Activated CD4-positive, alpha-beta T cell treated with anti-CD3 and anti-CD28 coated beads, Interleukin-2, Interleukin-6, amounts not matched to agents 100 ng/mL and 50 ng/mL, durations not matched to agents 16 hours and 8 hours (primary cell): ENCODE data around the gene PLSCR4.

Experiments used
- DNase-seq: peaks from one replicate; pipeline ENCODE4 v3.0.0-alpha.2; 2020

The PLSCR4 gene

DNA sequence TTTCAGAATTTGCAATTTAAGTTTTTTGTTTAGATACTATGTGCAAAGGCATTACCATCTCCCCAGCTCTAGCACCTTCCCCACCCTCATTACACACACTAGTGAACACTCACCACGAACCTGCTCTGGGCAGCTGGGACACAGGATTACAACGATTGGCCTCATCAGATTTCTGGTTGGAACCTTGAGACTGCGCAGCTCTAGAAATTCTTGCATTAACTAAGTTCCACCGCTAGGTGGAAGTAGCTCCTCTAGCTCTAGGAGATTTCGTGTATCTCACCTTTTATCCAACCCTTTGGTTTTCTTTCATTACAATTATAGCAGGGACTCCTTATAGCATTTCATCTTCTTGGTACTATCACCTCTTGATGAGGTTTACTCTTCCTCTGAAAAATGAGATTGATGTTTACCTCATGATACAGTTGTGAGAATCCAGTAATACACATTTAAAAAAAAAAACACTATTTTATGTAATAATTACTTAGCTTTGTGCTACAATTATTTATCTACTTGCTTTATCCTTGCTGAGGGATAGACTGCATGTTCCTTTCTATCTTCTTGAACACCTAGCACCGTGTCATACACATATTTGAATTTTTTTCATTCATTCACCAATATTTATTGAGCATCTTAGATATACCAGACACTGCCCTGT, 61.3 kb downstream of the PLSCR4 start:
- peak; percentile 50 for DNase-seq

DNA sequence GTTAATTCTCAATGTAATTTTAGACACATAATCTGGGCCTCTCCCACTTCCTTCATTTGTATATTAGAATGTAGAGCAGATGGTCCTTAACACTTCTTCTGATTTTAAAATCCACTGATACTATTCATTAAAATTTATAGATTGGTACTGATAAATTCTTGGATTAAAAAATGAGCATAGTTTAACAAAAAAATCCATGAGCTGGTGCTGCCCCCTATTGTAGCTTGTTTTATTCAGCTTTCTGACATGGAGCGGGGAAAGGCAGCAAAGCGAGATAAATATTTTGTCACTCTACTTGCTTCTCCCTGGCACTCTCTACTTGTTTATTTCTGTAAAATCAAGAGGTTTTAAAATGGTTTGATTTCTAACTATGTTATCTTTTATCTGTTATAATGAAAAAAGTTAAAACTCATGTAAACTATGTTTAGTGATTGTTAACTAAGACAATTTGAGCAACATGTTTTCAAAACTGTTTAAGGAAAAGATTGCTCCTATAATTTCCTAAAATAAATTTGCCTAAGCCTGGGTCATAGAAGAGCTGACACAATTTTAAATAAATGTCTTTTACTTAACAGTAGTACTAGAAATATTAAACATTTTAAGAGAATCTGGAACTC, 63.5 kb downstream of the PLSCR4 start:
- DNase-seq, result no peak

DNA sequence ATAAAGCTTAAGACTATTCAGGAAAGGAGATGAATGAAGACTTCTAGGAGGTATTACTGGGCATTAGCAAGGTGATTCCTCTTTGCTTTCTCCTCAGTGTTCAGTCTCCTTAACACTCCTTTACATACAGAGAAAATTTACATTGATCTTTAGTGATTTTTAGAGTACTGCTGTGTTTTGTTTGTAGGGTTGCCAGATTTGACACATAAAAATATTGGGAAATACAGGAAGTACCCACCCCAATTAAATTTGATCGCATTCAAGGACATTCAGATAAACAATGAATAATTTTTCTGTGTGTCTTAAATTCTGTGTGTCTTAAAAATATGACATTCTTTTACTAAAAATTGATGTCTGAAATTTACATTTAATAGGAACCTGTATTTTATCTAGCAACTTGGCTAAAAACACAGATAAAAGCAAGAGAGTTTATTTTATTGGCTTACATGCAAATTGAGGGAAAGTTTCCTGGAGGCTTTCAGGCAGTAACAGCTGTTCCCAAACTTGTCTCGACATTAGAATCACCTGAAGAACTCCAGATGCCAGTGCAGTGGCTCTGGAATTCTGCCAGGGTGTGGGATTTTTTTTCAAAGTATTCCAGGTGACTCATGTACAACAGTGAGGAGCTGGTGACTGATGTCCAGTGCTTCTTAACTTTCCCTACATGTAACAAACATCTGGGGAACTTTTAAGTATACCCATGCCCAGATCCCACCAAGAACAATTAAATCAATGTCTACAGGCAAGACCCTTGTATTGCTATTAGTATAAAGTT, 66.5 kb downstream of the PLSCR4 start:
- no peak for DNase-seq

DNA sequence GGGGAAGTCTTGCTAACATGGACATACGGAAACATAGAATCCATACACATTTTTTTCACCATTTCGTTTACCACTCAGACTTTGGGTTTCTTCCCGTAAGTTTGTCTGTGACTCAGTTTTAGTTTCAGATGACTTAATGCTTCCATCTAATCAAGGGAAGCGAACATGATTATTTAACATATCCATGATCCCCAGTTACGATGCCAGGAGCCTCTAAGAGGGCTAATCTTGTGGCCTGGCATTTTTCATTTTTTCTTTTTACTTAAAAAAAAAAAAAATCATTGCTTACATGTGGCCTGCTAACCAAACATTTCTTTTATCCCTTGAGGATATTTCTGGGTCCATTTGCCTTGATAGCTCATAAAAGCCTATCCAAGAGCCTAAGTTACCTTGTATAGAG, 69.7 kb downstream of the PLSCR4 start:
- DNase-seq, result no peak

DNA sequence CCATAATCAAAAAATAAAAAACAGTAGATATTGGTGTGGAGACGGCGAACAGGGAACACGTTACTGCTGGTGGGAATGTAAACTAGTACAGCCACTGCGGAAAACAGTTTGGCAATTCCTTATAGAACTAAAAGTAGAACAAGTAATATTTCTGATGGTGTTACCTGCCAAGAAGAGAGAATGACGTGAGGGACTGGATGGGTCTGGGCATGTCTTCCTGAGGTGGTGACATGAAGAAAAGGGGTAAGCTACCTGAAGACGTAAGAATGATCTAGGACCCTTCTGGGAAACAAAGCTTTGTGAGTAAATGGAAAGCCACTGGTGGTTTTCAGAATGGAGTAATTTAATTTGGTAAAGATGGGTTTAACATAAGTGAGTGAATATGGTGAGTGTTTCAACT, 70.5 kb downstream of the PLSCR4 start:
- no peak for DNase-seq

DNA sequence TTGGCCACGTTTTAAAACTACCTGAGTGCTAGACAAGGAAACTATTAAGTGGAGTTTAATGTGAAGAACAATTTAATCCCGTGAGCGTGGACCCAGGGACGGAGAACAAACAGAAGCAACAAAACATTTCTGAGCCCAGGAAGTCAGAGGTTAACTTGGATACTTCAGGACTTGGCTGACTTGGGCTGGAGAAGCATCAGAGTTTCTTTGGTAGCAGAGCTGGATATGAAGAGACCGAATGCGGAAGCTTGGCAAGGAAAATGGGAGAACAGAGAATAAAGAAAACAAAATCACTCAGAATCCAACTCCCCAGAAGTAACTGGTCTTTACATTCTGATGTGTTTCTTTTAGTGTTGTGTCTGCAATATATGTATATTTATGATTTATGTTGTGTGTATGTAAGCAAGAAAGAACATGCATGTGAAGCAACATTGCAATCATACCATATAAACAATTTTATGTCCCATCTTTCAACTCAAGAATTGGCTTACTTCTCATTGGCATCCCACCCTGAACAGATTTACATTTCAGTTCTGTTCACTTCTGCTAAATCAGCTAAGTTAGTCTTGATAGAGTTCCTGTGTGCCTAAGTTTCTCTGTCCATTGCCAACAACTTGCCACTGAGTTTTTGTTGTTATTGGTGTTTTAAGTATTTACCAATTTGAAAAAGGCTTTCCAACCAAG, 72.8 kb downstream of the PLSCR4 start:
- DNase-seq, result no peak

DNA sequence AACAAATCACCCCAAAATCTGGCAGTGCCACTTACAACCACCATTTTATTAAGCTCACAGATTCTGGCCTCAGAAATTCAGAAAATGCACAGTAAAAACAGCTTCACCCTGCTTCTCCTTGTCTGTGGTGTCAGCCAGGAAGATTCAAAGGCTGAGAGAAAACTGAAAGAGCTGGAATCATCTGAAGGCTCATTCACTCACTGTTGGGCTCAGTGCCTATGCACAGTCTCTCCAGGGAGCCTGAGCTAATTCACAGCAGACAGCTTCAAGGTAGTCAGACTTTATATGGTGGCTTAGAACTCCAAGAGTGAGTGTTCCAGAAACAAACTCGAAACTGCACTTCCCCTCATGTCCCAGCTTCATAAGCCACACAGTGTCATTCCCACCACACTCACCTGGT, 73.4 kb downstream of the PLSCR4 start:
- DNase-seq, result no peak

- DNase-seq, result no peak
Measured at GRCh38 chr3:146177072-146177471, 73.8 kb downstream of the PLSCR4 start.

- DNase-seq, result no peak
Measured at GRCh38 chr3:146172586-146172985, 78.3 kb downstream of the PLSCR4 start.

- DNase-seq, result no peak
Measured at GRCh38 chr3:146170591-146170990, 80.3 kb downstream of the PLSCR4 start.

DNA sequence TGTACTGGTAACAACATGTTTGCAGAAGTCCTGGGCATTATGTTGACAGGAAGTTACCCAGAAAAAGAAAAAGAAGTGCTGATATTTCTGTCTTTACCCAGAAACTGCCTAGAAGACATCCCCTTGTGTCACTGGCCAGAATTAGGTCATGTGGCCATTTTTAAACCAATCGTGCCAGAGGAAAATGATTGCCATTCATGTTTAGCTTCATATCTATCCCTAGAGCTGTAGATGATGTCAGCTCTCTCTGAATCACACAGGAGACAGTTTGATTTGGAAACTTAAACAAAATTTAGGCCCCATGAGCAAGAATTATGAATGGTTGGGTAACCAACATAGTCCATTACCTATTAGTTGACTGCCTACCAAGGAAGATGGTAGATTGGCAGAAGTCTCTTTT, 81.0 kb downstream of the PLSCR4 start:
- DNase-seq, result no peak

- DNase-seq, result no peak
Measured at GRCh38 chr3:146166826-146167225, 84.1 kb downstream of the PLSCR4 start.

- no peak for DNase-seq
Measured at GRCh38 chr3:146166415-146166821, 84.5 kb downstream of the PLSCR4 start.

DNA sequence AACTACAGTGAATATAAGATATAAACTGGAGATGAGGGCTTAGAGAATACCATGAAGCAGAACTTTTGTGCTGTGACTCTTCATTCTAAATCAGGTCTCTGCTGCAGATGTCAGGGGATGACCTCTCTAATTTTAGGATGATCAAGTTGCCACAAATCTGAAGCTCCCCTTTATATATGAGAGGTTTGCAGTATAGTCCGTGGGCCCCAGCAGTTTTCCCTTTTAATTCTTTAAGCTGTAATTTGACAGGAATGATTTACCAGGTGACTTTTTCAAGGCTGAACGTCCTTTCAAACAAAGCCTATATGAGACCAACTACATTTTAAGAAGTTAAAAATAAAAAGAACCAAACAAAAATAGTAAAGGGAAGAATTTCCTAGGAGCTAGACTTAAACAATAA, 85.0 kb downstream of the PLSCR4 start:
- no peak for DNase-seq

- DNase-seq, result no peak
Measured at GRCh38 chr3:146164971-146165769, 85.7 kb downstream of the PLSCR4 start.

DNA sequence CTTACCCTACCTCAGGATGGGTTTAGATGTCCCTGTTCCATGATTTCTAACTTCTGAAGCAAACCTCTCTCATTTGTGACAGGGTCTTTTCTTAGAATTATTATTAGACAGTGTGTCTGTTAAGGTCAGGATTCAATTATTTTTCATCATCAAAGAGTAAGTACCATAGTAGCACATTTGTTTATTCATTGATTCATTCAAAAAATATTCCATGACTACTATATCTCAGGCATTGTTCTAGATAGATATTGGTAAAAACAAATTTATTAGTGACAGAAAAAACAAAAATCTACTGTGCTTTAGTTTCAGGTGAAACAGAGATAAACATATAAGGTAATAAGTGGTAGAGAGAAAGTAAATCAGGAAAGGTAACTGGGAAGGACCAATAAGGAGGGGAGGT, 86.4 kb downstream of the PLSCR4 start:
- DNase-seq, result no peak

DNA sequence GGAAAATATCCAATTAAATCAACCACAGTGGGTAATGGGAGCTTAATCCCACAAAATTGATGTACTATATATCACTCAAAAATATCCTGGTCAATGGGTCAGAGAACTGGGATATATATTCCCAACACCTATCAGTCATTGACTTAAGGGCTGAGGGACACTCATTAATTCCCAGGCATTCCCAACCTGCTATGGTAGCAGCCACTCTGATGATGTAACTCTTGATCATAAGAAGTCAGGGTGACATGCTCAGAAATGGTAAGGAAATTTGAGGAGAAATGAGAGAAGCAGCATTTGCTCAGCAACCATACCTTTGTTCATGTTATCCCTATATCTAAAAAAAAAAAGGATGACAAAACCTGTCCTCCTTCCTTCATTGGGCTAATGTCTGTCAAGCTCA, 86.8 kb downstream of the PLSCR4 start:
- DNase-seq, result no peak

DNA sequence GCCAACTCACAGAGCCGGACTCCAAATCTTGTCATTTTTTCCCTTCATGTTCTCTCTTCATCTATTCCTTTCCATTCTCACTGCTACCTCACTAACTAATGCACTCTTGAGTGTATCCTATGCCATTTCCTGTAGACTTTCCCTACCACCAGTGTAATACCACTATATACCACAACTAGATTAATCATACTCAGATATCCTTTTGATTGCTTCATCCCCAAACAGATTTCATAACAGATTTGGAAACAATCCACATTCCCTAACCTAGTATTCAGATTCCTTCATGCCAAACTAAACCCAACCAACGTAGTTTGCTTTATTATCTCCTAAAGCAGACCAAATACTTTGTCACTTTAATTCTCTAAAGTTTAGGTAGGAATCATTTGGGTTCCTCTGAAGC, 87.3 kb downstream of the PLSCR4 start:
- no peak for DNase-seq

- no peak for DNase-seq
Measured at GRCh38 chr3:146162561-146162960, 88.3 kb downstream of the PLSCR4 start.

DNA sequence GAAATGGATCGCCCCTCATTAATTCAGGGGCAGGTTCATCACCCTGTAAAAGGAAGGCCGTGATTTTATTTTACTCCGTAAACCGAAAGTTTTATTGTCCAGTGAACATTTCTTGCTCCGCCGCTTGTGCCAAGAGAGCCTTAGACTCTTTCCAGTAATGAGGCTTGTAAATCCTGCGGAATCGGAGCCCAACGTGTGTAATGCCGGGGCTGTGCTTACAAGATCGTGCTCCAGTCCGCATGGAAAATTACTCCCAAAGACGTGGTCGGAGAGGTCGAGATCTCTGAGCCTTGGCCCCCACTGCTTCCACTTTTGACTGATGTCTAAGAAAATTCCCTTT, 89.3 kb downstream of the PLSCR4 start:
- no peak for DNase-seq

- peak; percentile 20 for DNase-seq
Measured at GRCh38 chr3:146160964-146161662, 89.8 kb downstream of the PLSCR4 start, which contains the start of gene PLOD2. PLOD2 (minus strand) TSS chr3:146161184; CDS start chr3:146160989, 195 bp downstream.

GRCh38 chr3:146160321-146160963, 90.5 kb downstream of the PLSCR4 start:
- peak; percentile 20 for DNase-seq
